GM12878 (cell line): ENCODE measurements around the gene F2RL1. TPM values are rescaled to one million over a fixed set of nuclear protein-coding genes. Genes with fewer than 3 reads are reported as not detected.

Experiments used
- ATAC-seq: fragments of 200-7000 bp; cut with Tn5 transposase; 3 replicates; pipeline ENCODE4 v1.9.1; 2020; ENCODE audit warnings: mild to moderate bottlenecking, moderate library complexity
- BruUV-seq: library from RNA; stranded (reverse); fragments of 400-500 nt; replicated peaks from 2 replicates; lab custom pipeline; 2021; lab: Mats Ljungman, UMichigan
- CTCF ChIA-PET: fragments of 300-600 bp; sonication (Branson Sonifier 250); formaldehyde crosslinking; extraction: SDS; loops from one replicate; lab custom pipeline; 2021; ENCODE audit warnings: inconsistent platforms; lab: Yijun Ruan, JAX
- POLR2A ChIA-PET: fragments of 350-600 bp; formaldehyde crosslinking; extraction: SDS; loops from one replicate; lab custom pipeline; 2021; ENCODE audit warnings: inconsistent platforms; lab: Charles Lee
- RAD21 ChIA-PET: fragments of 300-600 bp; sonication (Branson Sonifier 250); formaldehyde crosslinking; loops from one replicate; lab custom pipeline; 2023; ENCODE audit warnings: antibody characterized with exemption; ENCODE audit not compliant: unreplicated experiment; lab: Charles Lee
- SMC1A ChIA-PET: fragments of 300-600 bp; sonication (Branson Sonifier 250); formaldehyde crosslinking; loops from one replicate; lab custom pipeline; 2023; ENCODE audit not compliant: unreplicated experiment, uncharacterized antibody; lab: Charles Lee
- DNase-seq: peaks from one replicate; pipeline ENCODE4 v3.0.0-alpha.2; 2011; ENCODE audit warnings: low read depth, low spot score
- FAIRE-seq: peaks from 3 replicates; lab custom pipeline; 2011; peaks lifted over from hg19 to GRCh38; lab: Jason Lieb, UNC
- H2AFZ ChIP-seq: 2 replicates; pipeline ENCODE4 v1.6.0; 2011; ENCODE audit warnings: low read depth, low read length, control low read depth; ENCODE audit not compliant: control insufficient read depth
- H3K27ac ChIP-seq: 2 replicates; pipeline ENCODE4 v1.5.1; 2011; ENCODE audit warnings: control low read depth; ENCODE audit not compliant: control insufficient read depth, insufficient read depth
- H3K27me3 ChIP-seq, 2 experiments: replicated peaks in 1 of 2; 2 replicates each; pipeline versions ENCODE4 v1.6.0 to v1.6.1; 2011; ENCODE audit warnings: low read length in 1 of 2; ENCODE audit not compliant: control insufficient read depth in 2 of 2, insufficient read depth in 2 of 2
- H3K36me3 ChIP-seq, 2 experiments: 2 replicates each; pipeline ENCODE4 v1.5.1; 2011; ENCODE audit warnings: low read length in 1 of 2; ENCODE audit not compliant: control insufficient read depth in 2 of 2, insufficient read depth in 2 of 2
- H3K4me1 ChIP-seq: 2 replicates; pipeline ENCODE4 v1.6.1; 2011; ENCODE audit warnings: mild to moderate bottlenecking, low read length, moderate library complexity, mixed read lengths; ENCODE audit not compliant: control insufficient read depth, insufficient read depth
- H3K4me2 ChIP-seq: 2 replicates; pipeline ENCODE4 v1.6.0; 2011; ENCODE audit warnings: control low read depth; ENCODE audit not compliant: control insufficient read depth, insufficient read depth
- H3K4me3 ChIP-seq: fragments of 200-600 bp; sonication (generic); 2 replicates; pipeline ENCODE4 v1.5.1; 2016
- H3K79me2 ChIP-seq: 2 replicates; pipeline ENCODE4 v1.6.0; 2011; ENCODE audit warnings: low read length; ENCODE audit not compliant: control insufficient read depth, insufficient read depth
- H3K9ac ChIP-seq: 2 replicates; pipeline ENCODE4 v1.8.0; 2011; ENCODE audit warnings: low read length, control low read depth, mixed read lengths; ENCODE audit not compliant: control insufficient read depth, insufficient read depth
- H3K9me3 ChIP-seq: replicated peaks from 3 replicates; pipeline ENCODE4 v1.5.1; 2011; ENCODE audit warnings: mild to moderate bottlenecking, low read length; ENCODE audit not compliant: control insufficient read depth, insufficient read depth
- H4K20me1 ChIP-seq: 2 replicates; pipeline ENCODE4 v1.6.0; 2011; ENCODE audit not compliant: control insufficient read depth, insufficient read depth
- ATF3 ChIP-seq: IDR thresholded peaks from 2 replicates; pipeline ENCODE4 v1.6.1; 2011; ENCODE audit warnings: low read depth, mild to moderate bottlenecking, low read length, moderate library complexity, borderline replicate concordance; ENCODE audit errors: extremely low read depth
- ATF7 ChIP-seq: fragments of 450-650 bp; IDR thresholded peaks from 2 replicates; pipeline ENCODE4 v1.6.1; 2016; ENCODE audit warnings: low read depth, mild to moderate bottlenecking
- CREB1 ChIP-seq: IDR thresholded peaks from 2 replicates; pipeline ENCODE4 v1.6.1; 2012; ENCODE audit warnings: low read depth, mild to moderate bottlenecking, inconsistent platforms
- DPF2 ChIP-seq: fragments of 450-650 bp; IDR thresholded peaks from 2 replicates; pipeline ENCODE4 v1.6.1; 2017; ENCODE audit warnings: mild to moderate bottlenecking
- EGR1 ChIP-seq, 2 experiments: IDR thresholded peaks; 1 replicate in 1 of 2; 2 replicates in 1 of 2; pipeline ENCODE4 v1.6.1; 2011 to 2012; ENCODE audit warnings: low read depth in 2 of 2, low read length in 2 of 2, borderline replicate concordance in 1 of 2, mild to moderate bottlenecking in 1 of 2, moderate library complexity in 1 of 2
- GATAD2B ChIP-seq: fragments of 450-650 bp; conservative IDR thresholded peaks from 2 replicates; pipeline ENCODE4 v1.6.1; 2017; ENCODE audit warnings: low read depth, mild to moderate bottlenecking, moderate library complexity
- HCFC1 ChIP-seq: fragments of 150-350 bp; IDR thresholded peaks from 2 replicates; pipeline ENCODE4 v1.6.1; 2014; ENCODE audit warnings: low read length
- IRF5 ChIP-seq: fragments of 450-650 bp; IDR thresholded peaks from 2 replicates; pipeline ENCODE4 v1.6.1; 2017; ENCODE audit warnings: borderline replicate concordance
- MTA2 ChIP-seq: fragments of 450-650 bp; IDR thresholded peaks from 2 replicates; pipeline ENCODE4 v1.6.1; 2016; ENCODE audit warnings: low read depth, mild to moderate bottlenecking, moderate library complexity
- MYB ChIP-seq: fragments of 150-350 bp; IDR thresholded peaks from 2 replicates; pipeline ENCODE4 v1.6.1; 2014; ENCODE audit warnings: mild to moderate bottlenecking, low read depth, low read length, borderline replicate concordance
- NFXL1 ChIP-seq: fragments of 450-650 bp; IDR thresholded peaks from 2 replicates; pipeline ENCODE4 v1.6.1; 2017; ENCODE audit warnings: antibody characterized with exemption, mild to moderate bottlenecking, borderline replicate concordance
- NR2F1 ChIP-seq: fragments of 450-650 bp; conservative IDR thresholded peaks from 2 replicates; pipeline ENCODE4 v1.6.1; 2017; ENCODE audit warnings: mild to moderate bottlenecking
- PAX5 ChIP-seq: IDR thresholded peaks from 2 replicates; pipeline ENCODE4 v1.6.1; 2011; ENCODE audit warnings: low read depth, low read length, borderline replicate concordance
- RB1 ChIP-seq: fragments of 450-650 bp; formaldehyde crosslinking; IDR thresholded peaks from 2 replicates; pipeline ENCODE4 v1.6.1; 2017; ENCODE audit warnings: mild to moderate bottlenecking, borderline replicate concordance
- RELB ChIP-seq: fragments of 450-650 bp; IDR thresholded peaks from 2 replicates; pipeline ENCODE4 v1.6.1; 2017; ENCODE audit warnings: low read depth, mild to moderate bottlenecking, moderate library complexity
- RFX5 ChIP-seq: IDR thresholded peaks from 2 replicates; pipeline ENCODE4 v1.6.1; 2011; ENCODE audit warnings: low read depth, low read length, improper control_type of control experiment
- SMAD1 ChIP-seq: fragments of 450-650 bp; IDR thresholded peaks from 2 replicates; pipeline ENCODE4 v1.6.1; 2018; ENCODE audit warnings: mild to moderate bottlenecking, low read depth; ENCODE audit not compliant: partially characterized antibody
- SPI1 ChIP-seq: IDR thresholded peaks from 2 replicates; pipeline ENCODE4 v1.6.1; 2011; ENCODE audit warnings: low read depth, mild to moderate bottlenecking, low read length, moderate library complexity, borderline replicate concordance; ENCODE audit not compliant: insufficient read depth
- STAT3 ChIP-seq: IDR thresholded peaks from 2 replicates; pipeline ENCODE4 v1.6.1; 2011; ENCODE audit warnings: low read depth, low read length, improper control_type of control experiment
- TARDBP ChIP-seq: IDR thresholded peaks from 2 replicates; pipeline ENCODE4 v1.6.1; 2016; ENCODE audit warnings: borderline replicate concordance
- USF1 ChIP-seq: IDR thresholded peaks from 2 replicates; pipeline ENCODE4 v1.6.1; 2011; ENCODE audit warnings: borderline replicate concordance, low read depth, mild to moderate bottlenecking, moderate library complexity, mixed read lengths, low read length; ENCODE audit not compliant: insufficient read depth; ENCODE audit errors: extremely low read length
- WGBS: methylation state at CpG from one replicate; pipeline ENCODE4 v1.1.6; 2016; ENCODE audit warnings: low lambda C conversion rate; ENCODE audit not compliant: insufficient replicate concordance, insufficient coverage; ENCODE audit errors: missing lambda C conversion rate; 5-methylcytosine and 5-hydroxymethylcytosine counted together
- in situ Hi-C: fragments of 300-500 bp; cut with MboI; formaldehyde crosslinking; loops from 9 replicates; pipeline ENCODE4 v1.14.3; 2018; ENCODE audit warnings: mixed read lengths
- intact Hi-C: fragments of 100-400 bp; cut with micrococcal nuclease; formaldehyde crosslinking; loops from one replicate; pipeline ENCODE4 v1.14.2; 2022; ENCODE audit not compliant: unreplicated experiment
- polyA plus RNA-seq, 11 experiments: library from polyadenylated mRNA; depleted of rRNA in 4 of 11; unstranded in 6 of 11; stranded (reverse) in 5 of 11; fragments of >200 nt; fragmentation: Nextera tagmentation in 4 of 11; fragmentation: Illumina TruSeq in 1 of 11; extraction: Ambion mirVana in 4 of 11; extraction: Trizol in 1 of 11; gene quantifications; 1 replicate in 1 of 11; 2 replicates in 10 of 11; pipeline versions ENCODE4 v1.2.1 to v1.2.3, GENCODE V29; 2011 to 2016; ENCODE audit warnings: inconsistent platforms in 2 of 11, missing spikeins in 2 of 11, low read depth in 1 of 11
- total RNA-seq, 4 experiments: library from RNA; depleted of rRNA in 3 of 4; stranded (reverse); fragments of >200 nt in 3 of 4; fragmentation: Illumina TruSeq in 1 of 4; extraction: Trizol in 1 of 4; gene quantifications; 2 replicates each; pipeline versions ENCODE4 v1.2.1 to v1.2.3, GENCODE V29; 2013 to 2021

The F2RL1 gene
- total and polyA plus RNA-seq, 10 of the 15 experiments (the other 5 are each of a cell fraction or from before 2014, with no cell fraction given) = 0.04 to 0.10 TPM; not detected in 8

GRCh38 chr5:76874088-76874581 lies 55.3 kb downstream of the F2RL1 start:
- POLR2A ChIA-PET = no interaction called here
- TF ChIP-seq NR2F1 (no peak), MYB (no peak), CREB1 (no peak), STAT3 (no peak), SPI1 (peak; percentile 96), SMAD1 (no peak), DPF2 (0 out of 2 replicates have a peak, but pooled peaks have one; percentile 30), PAX5 (no peak), HCFC1 (no peak), RFX5 (no peak), IRF5 (no peak), ATF3 (no peak), NFXL1 (peak; percentile 84; the same call in 1 of the 2 replicates), EGR1 (IDR thresholded peaks at IDR 0.05; ENCODE audit: borderline replicate concordance in 1 of 2, low read depth in 2 of 2, low read length in 2 of 2) (no peak), GATAD2B (no peak), TARDBP (no peak), USF1 (no peak), RELB (peak; percentile 39; the same call in 1 of the 2 replicates), MTA2 (0 out of 2 replicates have a peak, but pooled peaks have one; percentile 15), RB1 (no peak), ATF7 (no peak)

More at GRCh38 chr5:76874088-76874581, 55.3 kb downstream of the F2RL1 start:
- no peaks in the 10 kb centered on the region for H3K36me3 ChIP-seq
- peaks cover 11% of the 10 kb centered on the region; the same call in 1 of the 2 replicates for H3K4me1 ChIP-seq
- H3K27ac ChIP-seq = peak overlapping the region; percentile 30; the same call in 1 of the 2 replicates
- no peak overlapping the region; the same call in 1 of the 2 replicates for H3K9ac ChIP-seq
- H3K4me3 ChIP-seq = no peak overlapping the region; the same call in 1 of the 2 replicates
- BruUV-seq = no TSS peak
- peak overlapping the region; percentile 33 for H2AFZ ChIP-seq
- no peaks in the 10 kb centered on the region for H3K9me3 ChIP-seq
- intact Hi-C loops = loop anchor here (10.0 kb wide), 1 partner anchor 621 kb away; the partner anchor contains the start of gene WDR41
- H3K27me3 ChIP-seq = no peaks in the 10 kb centered on the region
- SMC1A ChIA-PET = interaction anchor here (1.0 to 2.9 kb wide), 3 partner anchors 15 to 143 kb away, joined by 3 to 9 read pairs (median 4); no protein-coding TSS in a partner anchor
- RAD21 ChIA-PET = interaction anchor here (1.0 kb wide), 1 partner anchor 9 kb away, joined by 3 read pairs; no protein-coding TSS in a partner anchor
- H4K20me1 ChIP-seq = no peaks in the 10 kb centered on the region
- DNase-seq = peak; percentile 39
- peak; percentile 81 for FAIRE-seq
- WGBS = 31% methylated on average over 3 of the region's 3 CpGs
- in situ Hi-C loops = loop anchor here (5.0 kb wide), 1 partner anchor 203 kb away; no protein-coding TSS in a partner anchor
- no peaks in the 10 kb centered on the region for H3K79me2 ChIP-seq
- H3K4me2 ChIP-seq = peak overlapping the region; percentile 28
- CTCF ChIA-PET = interaction anchor here (1.1 to 2.2 kb wide), 2 partner anchors 22 to 142 kb away, joined by 3 to 11 read pairs; no protein-coding TSS in a partner anchor
- ATAC-seq = peak; percentile 89
